NCI-H1417 treated with DMSO at 0.1 percent for 48 hours (cell line): ENCODE results near the gene CELA2A.
"Not testable (repeated sequence)": the region's sequence is repeated elsewhere in the genome, so short reads cannot be mapped to it uniquely, and the experiment has no call there.

ENCODE experiments used
- DNase-seq: peaks from one replicate; lab custom pipeline; 2025; lab: John Stamatoyannopoulos, UW

Gene CELA2A

DNA sequence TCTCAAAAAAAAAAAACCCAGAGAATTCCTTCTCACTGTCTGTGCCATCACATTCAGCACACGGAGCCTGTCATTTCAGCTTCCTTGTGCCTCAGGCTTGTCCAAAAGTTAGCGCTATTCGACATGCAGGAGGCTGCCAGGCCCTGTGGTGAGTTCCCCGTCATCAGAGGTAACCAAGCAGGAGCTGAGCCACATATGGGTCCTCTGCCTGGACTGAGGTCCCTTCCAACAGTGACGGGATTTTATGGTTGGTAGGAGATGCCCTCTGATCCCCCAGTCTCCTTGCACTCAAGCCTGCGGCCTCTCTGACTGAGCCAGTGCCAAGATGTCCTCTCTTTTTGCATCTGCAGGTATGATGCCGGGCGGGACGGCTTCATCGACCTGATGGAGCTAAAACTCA, 31.0 kb upstream of the CELA2A start:
- DNase-seq, result no peak

DNA sequence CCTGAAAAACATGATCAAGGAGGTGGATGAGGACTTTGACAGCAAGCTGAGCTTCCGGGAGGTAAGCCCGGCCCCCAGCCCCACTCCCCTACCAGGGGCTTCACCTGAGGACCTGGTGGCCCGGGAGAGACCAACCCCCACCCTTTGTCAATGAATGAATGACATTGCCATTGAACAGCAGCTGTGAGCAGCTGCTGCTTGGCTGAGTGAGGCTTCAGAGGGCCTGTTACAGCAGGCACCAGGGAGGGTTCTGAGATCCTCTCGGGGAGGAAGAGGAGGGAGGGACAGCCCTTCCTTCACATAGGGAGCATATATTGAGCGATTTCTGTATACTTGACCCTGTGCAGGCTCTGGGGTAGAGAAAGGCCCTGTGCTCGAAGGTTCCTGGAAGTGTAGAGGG, 30.6 kb upstream of the CELA2A start:
- no peak for DNase-seq

DNA sequence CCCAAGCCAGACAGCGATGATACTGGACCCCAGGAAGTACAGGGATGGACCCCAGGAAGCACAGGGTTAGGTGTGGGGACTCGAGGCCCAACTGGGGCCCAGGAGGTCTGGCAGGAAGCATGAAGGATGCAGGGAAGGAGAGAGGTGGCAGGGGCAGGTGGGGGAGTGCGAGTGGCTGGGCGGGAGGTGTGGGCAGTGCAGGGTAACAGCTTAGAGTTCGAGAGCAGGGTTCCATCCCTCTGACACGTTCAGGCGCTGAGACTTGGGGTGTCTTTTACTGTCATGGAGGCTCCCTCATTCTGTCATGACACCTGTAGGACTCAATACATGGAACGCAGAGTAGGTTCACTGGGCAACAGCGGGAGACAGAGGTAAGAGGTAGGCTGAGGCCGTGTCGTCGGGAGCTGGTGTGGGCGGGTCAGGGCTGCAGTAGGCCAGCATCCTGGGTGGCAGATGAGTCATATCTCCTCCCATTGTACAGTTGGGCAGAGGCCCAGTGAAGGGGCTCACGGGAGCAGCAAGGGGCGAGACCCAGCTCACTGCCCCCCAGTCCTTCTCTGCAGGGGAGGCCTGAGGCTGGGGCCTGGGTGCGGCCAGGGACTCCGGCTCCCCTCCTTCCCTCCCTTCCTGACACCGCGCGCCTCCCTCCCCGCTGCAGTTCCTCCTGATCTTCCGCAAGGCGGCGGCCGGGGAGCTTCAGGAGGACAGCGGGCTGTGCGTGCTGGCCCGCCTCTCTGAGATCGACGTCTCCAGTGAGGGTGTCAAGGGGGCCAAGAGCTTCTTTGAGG, 29.8 kb upstream of the CELA2A start:
- no peak for DNase-seq

DNA sequence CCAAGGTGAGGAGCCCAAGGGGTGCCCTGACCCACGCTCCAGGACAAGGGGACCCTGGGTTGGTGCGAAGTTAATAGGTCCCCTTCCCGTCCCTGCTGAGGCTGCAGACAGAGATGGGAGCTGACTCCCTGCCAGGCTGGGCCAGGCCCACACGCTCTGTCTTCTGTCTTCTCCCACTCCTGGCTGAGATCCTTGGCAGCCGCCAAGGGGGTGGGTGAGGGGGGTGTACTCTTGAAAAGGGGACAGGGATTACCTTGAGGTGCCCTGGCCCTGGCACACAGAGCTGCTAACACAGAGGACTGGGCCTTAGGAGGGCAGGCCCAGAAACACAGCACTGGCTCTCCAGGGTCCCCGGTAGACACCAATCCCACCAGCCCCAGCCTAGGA, 29.3 kb upstream of the CELA2A start:
- no peak for DNase-seq

DNA sequence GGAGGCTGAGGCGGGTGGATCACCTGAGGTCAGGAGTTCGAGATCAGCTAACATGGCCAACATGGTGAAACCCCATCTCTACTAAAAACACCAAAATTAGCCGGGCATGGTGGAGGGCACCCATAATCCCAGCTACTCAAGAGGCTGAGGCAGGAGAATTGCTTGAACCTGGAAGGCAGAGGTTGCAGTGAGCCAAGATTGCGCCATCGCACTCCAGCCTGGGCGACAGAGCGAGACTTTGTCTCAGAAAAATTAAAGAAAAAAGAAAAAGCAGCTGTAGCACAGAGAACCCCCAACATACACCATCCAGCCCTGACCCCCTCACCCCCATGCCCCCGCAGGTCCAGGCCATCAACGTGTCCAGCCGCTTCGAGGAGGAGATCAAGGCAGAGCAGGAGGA, 28.3 kb upstream of the CELA2A start:
- not testable (repeated sequence) for DNase-seq

DNA sequence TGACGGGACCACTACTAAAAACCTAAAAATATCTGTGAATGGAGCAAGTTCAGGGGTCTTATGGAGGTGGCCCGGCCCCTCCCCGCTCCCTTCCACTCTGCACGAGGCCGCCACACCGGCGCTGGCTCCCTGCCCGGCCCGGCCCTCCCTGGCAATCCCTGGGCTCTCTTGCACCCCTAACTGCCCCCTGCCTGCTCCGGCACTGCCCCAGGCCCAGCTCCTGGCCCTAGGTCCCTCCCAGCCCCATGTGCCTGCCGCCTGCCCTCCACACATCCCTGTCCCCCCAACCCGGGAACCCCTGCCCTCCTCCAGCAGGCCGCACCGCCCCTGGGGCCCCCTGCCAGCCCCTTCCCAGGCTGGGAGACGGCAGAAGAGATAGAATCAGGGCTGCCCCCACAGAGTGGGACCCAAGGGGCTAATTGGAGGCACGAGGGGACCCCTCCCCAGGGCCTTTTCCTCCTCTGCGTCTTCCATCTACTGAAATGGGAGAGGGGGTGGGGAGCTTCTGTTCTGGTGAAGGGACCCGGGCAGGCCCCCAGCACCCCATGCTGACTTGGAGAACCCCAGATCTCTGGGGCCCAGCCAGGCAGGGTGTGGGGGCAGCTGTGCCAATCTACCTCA, 27.6 kb upstream of the CELA2A start:
- no peak for DNase-seq

DNA sequence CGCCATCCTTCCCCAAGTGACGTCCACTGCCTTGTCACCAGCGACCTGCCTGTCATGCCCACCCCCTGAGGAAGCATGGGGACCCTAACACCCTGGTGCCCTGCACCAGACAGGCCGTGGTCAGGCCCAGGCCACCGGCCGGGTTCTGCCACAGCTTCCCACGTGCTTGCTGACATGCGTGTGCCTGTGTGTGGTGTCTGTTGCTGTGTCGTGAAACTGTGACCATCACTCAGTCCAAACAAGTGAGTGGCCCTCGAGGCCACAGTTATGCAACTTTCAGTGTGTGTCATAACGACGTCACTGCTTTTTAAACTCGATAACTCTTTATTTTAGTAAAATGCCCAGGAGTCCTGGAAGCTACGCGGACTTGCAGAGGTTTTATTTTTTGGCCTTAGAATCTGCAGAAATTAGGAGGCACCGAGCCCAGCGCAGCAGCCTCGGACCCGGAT, 26.8 kb upstream of the CELA2A start:
- DNase-seq, result no peak

DNA sequence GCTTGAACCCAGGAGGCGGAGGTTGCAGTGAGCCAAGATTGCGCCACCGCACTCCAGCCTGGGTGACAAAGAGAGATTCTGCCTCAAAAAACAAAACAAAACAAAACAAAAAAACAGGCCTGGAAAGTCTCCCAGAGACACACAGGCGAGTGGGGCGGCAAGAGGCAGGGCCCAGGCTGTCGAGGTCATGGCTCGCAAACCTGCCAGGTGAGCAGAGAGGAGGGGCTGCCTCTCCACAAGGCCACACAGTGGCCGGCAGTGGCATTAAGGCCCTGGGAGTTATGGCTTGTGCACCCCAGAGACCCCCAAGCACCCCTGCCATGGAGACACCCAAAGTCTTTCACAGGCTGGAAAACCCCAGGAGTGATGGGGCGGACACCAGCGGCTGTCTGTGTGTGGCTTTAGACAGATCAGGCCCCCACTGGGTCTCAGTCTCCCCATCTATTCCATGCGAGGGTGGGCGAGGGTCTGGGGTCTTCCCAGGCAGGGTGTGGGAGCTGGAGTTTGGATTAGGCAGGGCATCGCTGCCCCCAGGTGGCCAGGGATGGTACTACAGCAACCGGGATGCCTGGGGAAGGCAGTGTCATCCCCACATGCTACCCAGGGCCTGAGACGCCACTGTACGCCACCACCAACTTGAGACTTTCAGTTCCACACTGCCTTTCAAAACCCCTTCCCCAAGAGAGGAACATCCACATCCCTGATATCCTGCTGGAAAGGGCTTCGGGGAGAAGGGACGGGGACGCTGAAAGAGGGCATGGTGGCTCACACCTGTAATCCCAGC, 25.6 kb upstream of the CELA2A start:
- DNase-seq, result no peak

DNA sequence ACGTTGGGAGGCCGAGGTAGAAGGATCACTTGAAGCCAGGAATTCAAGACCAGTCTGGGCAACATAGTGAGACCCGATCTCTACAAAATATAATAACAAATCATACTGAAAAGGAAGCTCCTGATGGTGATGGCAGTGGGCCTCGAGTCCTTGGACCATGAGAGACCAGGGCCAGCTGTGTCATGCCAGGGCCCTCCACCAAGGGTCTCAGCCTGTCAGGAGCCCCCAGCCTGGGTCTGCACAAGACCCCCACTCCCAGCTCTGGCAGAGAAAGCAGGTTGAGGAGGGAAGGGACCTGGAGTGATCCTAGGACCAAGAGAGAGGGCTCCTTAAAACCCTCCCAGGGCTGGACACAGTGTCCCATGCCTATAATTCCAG, 25.0 kb upstream of the CELA2A start:
- no peak for DNase-seq

DNA sequence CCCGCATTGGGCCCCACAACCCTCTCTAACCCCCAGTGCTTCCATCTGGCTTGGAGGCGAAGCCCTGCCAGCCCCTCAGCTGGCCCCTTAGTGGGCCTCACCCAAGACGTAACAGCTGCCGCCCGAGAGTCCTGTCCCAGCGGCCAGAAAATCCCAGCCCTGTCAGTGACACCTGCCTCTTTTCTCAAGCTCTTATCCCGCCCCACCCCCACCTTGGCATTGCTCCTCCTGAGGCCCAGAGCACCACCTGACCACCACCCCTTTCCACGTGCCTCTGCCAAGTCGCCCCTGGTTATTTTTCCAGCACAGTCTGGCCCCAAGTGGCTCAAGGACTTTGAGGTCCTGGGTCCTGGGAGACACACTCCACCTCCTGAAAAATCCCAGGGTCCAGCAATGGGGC, 24.2 kb upstream of the CELA2A start:
- DNase-seq, result no peak

DNA sequence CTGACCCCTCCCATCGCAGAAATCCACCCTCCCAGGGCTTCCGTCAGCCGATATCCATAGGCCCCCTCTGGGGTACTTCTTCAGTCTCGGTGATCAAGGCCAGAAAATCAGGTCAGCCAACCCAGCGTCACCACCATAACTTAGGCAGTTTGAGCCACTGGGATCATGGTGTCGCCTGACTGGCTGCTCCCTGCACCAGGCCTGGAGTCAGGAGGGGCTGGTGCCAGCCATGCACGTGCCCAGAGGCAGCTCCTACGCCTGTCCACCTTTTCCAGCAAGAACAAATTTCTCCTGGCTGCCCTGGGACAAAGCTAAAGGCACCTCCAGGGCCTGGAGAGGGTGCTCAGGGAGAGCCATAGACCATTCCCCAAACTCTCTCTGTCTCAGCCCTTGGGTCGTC, 23.1 kb upstream of the CELA2A start:
- DNase-seq, result no peak

DNA sequence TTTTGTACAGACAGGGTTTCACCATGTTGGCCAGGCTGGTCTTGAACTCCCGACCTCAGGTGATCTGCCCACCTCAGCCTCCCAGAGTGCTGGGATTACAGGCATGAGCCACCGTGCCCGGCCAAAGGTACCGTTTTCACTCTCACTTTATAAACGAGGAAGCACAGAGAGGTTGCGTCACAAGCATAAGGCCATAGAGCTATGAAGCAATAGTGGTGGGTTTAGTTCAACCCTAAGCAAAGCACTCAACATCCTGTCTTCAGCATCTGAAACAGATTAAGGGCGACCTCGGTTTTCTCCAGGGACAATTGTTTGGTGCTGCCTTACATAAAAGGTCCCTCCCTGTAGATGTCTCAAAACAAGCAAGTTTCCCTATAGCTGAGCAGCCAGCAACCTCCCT, 21.8 kb upstream of the CELA2A start:
- not testable (repeated sequence) for DNase-seq

DNA sequence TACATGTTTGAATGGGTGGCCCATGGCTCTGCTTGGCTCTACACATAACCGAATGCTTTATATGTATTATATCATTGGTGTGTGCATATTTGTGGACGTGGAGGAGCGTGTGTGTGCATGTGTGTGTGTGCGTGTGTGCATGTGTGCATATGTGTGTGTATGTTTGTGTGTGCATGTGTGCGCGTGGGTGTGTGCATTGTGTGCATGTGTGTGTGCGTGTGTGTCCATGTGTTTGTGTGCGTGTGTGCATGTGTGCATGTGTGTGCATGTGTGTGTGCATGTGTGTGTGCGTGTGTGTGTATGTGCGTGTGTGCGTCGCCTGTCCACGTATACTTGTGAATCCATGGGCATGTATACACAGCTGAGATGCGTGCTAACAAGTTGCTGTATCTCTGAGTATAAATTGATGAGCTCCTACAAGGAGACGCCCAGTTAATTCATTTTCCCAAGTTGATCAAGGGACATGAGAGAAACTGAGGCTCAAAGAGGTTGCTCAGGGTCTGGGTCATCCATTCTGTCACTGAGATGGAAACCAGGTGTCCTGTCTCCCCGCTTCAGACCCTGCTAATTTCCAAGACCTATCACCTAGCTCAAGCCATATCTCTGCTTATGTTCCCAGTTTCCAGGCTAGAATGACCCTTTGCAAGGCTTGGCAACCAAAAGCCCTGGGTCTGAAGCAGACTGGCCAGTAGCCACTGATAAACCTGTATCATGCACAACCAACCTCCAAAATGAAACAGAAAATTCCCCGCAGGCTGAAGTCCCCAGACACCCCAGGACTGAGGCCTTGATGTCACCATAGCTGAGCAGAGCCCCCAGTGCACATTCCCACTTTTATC, 21.1 kb upstream of the CELA2A start:
- DNase-seq, result no peak

DNA sequence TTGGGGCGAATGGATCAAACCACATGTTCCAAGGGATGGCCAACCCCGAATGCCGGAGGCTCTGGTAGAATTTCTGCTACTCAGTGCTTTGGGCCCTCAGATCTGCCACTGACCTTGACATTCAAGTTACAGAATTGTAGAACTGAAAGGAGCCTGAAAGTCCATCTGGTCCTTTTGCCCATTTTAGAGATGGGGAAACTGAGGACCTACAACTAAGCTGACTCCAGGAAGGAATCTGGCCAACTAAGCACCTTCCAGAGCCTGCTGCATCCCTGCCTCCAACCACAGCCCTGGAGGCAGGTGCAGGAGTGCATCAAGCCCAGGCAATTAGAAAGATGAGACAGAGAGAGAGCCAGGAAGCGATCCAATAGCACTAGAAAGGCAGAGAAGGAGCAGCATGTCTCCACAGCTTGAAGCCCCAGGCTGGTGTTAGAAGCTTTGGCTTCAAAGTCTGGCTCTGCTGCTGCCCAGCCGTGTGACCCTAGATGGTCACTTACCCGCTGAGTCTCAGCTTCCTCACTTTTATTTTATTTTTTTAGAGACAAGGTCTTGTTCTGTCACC, 19.6 kb upstream of the CELA2A start:
- no peak for DNase-seq

DNA sequence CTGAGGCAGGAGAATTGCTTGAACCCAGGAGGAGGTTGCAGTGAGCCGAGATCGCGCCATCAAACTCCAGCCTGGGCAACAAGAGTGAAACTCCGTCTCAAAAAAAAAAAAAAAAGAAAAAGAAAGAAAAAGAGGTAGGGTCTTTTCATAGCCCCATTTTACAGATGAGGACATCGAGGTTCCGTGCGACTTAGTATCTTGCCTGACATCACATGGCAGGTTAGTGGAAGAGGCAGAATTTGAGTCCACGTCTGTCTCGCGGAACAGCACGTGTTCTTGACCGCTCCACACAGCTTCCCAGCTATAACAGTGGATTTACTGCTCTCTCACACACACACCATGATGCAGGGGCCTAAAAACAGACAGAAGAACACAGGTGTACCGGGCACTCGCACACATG, 17.2 kb upstream of the CELA2A start:
- DNase-seq, result no peak

DNA sequence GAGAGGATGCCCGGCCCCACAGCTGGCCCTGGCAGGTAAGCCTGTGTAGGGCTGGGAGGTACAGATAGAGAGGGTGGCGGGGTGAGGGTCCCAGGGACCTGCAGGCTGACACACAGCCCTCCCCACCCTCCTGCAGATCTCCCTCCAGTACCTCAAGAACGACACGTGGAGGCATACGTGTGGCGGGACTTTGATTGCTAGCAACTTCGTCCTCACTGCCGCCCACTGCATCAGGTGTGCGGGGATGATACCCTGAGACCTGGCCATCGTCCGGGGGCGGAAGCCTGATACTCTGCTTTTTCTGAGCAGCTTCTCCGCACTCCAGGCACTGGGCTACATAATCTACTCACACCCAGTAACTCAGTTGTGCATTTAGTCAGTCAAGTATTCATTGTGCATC, 16.2 kb upstream of the CELA2A start:
- no peak for DNase-seq

DNA sequence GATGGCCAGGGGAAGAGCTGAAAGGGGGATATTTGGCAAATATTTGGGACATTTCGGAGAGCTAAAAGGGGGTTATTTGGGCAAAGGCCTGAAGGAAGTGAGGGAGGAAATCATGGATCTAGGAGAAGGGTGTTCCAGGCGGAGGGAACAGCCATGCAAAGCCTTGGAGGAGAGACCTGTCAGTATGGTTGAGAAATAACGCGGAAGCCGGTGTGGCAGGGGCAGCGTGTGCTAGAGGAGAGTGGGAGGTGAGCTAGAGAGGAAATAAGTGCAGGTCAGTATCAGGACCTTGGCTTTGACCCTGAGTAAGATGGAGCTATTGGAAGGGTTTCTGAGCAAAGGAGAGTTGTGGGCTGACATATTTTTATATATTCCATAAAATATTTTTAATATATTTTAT, 15.3 kb upstream of the CELA2A start:
- no peak for DNase-seq

DNA sequence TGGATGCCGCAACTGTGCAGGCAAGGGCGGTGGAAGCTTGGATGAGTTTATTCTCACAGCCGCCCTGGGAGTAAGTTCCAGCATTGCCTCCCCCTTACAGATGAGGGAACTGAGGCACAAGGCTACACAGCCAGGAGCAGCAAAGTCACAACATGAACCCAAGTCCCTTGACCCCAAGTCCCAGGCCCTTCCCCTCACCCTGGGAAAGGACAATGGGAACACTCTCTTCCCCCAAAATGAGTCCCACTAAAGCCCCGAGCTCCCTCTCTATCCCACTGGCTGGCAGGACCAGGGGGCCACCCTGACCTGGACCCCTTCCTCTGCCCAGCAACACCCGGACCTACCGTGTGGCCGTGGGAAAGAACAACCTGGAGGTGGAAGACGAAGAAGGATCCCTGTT, 14.4 kb upstream of the CELA2A start:
- no peak for DNase-seq

DNA sequence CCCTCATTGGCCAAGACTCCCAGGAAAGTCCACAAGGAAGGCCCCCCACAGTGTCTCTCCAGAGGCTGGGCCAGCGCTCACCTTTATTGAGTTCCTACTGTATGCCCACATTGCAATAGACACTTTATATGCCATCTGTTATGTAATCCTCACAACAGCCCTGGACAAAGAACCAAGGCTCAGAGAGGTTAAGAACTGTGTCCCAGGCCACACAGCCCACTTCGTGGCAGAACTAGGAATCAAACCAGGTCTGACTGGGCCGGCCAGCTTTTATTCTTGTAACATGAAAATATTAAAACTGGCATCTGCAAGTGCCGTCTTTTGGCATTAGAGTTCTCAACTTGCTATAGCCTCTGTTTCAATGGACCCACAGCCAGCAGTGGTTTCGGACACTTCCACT, 13.8 kb upstream of the CELA2A start:
- no peak for DNase-seq

DNA sequence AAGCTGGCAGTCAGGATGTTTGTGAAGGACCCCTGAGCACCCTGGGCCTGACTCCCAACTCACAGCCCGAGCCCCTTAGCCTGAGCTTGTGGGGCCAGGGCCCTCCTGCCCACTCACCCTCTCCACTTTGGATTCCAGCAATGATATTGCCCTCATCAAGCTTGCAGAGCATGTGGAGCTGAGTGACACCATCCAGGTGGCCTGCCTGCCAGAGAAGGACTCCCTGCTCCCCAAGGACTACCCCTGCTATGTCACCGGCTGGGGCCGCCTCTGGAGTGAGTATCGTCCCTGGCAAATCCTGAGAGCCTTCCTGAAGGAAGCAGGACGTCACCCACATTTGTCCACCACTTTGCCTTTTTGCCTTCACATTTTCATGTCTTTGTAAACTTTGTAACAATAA, 13.3 kb upstream of the CELA2A start:
- DNase-seq, result no peak

DNA sequence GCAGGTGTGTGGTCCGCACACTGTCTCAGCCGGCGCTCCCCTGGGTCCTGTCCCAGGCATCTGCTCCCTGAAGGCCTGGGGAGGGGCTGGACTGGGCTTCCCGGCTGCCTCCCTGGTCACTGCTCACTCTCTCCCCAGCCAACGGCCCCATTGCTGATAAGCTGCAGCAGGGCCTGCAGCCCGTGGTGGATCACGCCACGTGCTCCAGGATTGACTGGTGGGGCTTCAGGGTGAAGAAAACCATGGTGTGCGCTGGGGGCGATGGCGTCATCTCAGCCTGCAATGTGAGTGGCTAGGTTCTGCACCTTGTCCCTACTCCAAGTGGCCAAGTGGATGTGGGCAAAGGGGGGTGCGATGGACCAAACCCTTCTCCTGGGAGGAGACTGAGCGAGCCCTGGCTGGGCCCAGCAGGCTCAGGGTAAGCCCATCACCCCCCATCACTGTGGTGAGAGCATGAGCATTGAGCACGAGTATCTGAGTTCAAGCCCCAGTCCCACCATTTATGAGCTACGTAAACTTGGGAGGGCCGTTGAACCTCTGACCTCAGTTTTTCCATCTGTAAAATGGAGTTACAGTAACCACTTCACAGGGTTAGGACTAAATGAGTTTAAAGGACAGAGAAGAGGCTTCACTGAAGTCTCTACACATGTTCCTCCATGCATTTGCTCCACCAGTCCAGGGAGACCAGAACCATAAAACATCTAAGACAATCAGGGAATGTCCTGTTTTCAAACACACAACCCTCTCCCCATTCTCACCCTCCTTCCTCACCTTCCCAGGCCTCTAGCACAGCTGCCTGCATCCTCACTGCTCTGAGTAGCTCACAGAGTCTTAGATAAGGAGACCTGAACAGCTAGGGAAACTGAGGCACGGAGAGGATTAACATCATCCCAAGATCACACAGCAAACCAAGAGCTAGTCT, 11.8 kb upstream of the CELA2A start:
- no peak for DNase-seq
